HEK293 (cell line): ENCODE measurements around the gene CEP76.

Experiments
- GLI2 ChIP-seq: fragments of 450-650 bp; formaldehyde crosslinking; IDR thresholded peaks from 2 replicates; pipeline ENCODE4; 2017; ENCODE audit warnings: missing biosample characterization, missing genetic modification characterization, low read depth, borderline replicate concordance
- GLIS2 ChIP-seq: fragments of 450-650 bp; formaldehyde crosslinking; IDR thresholded peaks from 2 replicates; pipeline ENCODE4 v1.5.1; 2016; ENCODE audit warnings: missing biosample characterization, missing genetic modification characterization
- SP7 ChIP-seq: fragments of 450-650 bp; formaldehyde crosslinking; IDR thresholded peaks from 2 replicates; pipeline ENCODE4 v1.5.1; 2016; ENCODE audit warnings: missing biosample characterization, missing genetic modification characterization
- TRIM28 ChIP-seq: IDR thresholded peaks from 2 replicates; pipeline ENCODE4 v1.6.1; 2011; ENCODE audit warnings: low read length, control low read depth, borderline replicate concordance
- ZBTB20 ChIP-seq: fragments of 450-650 bp; formaldehyde crosslinking; IDR thresholded peaks from 2 replicates; pipeline ENCODE4 v1.5.1; 2016; ENCODE audit warnings: missing biosample characterization, missing genetic modification characterization
- ZBTB8A ChIP-seq: fragments of 450-650 bp; formaldehyde crosslinking; IDR thresholded peaks from 2 replicates; pipeline ENCODE4 v1.5.1; 2016; ENCODE audit warnings: missing biosample characterization, missing genetic modification characterization
- ZFP3 ChIP-seq: fragments of 450-650 bp; formaldehyde crosslinking; IDR thresholded peaks from 2 replicates; pipeline ENCODE4 v1.5.1; 2016; ENCODE audit warnings: low read depth, missing biosample characterization, missing genetic modification characterization
- ZFP41 ChIP-seq: fragments of 450-650 bp; formaldehyde crosslinking; IDR thresholded peaks from 2 replicates; pipeline ENCODE4 v1.5.1; 2016; ENCODE audit warnings: missing biosample characterization, missing genetic modification characterization, borderline replicate concordance
- ZFP69B ChIP-seq: fragments of 450-650 bp; formaldehyde crosslinking; IDR thresholded peaks from 2 replicates; pipeline ENCODE4 v1.5.1; 2016; ENCODE audit warnings: missing biosample characterization, missing genetic modification characterization
- ZNF112 ChIP-seq: fragments of 450-650 bp; formaldehyde crosslinking; IDR thresholded peaks from 2 replicates; pipeline ENCODE4 v1.5.0; 2017; ENCODE audit warnings: missing biosample characterization, missing genetic modification characterization
- ZNF121 ChIP-seq: fragments of 450-650 bp; formaldehyde crosslinking; IDR thresholded peaks from 2 replicates; pipeline ENCODE4 v1.5.1; 2016; ENCODE audit warnings: missing biosample characterization, missing genetic modification characterization
- ZNF169 ChIP-seq: fragments of 450-650 bp; formaldehyde crosslinking; IDR thresholded peaks from 2 replicates; pipeline ENCODE4 v1.5.1; 2016; ENCODE audit warnings: missing biosample characterization, missing genetic modification characterization
- ZNF184 ChIP-seq: fragments of 450-650 bp; IDR thresholded peaks from 2 replicates; pipeline ENCODE4 v1.5.1; 2018; ENCODE audit warnings: missing biosample characterization, mild to moderate bottlenecking, missing genetic modification characterization
- ZNF221 ChIP-seq: fragments of 450-650 bp; formaldehyde crosslinking; IDR thresholded peaks from 2 replicates; pipeline ENCODE4 v1.5.1; 2017; ENCODE audit warnings: missing biosample characterization, missing genetic modification characterization, borderline replicate concordance
- ZNF23 ChIP-seq: fragments of 450-650 bp; formaldehyde crosslinking; IDR thresholded peaks from 2 replicates; pipeline ENCODE4 v1.5.1; 2016; ENCODE audit warnings: missing biosample characterization, missing genetic modification characterization, borderline replicate concordance
- ZNF24 ChIP-seq: fragments of 450-650 bp; formaldehyde crosslinking; IDR thresholded peaks from 2 replicates; pipeline ENCODE4 v1.5.1; 2016; ENCODE audit warnings: missing biosample characterization, missing genetic modification characterization
- ZNF248 ChIP-seq: fragments of 450-650 bp; formaldehyde crosslinking; IDR thresholded peaks from 2 replicates; pipeline ENCODE4 v1.5.1; 2017; ENCODE audit warnings: missing biosample characterization, missing genetic modification characterization
- ZNF48 ChIP-seq: fragments of 450-650 bp; formaldehyde crosslinking; IDR thresholded peaks from 2 replicates; pipeline ENCODE4 v1.5.1; 2016; ENCODE audit warnings: missing biosample characterization, missing genetic modification characterization
- ZNF530 ChIP-seq: fragments of 450-650 bp; formaldehyde crosslinking; IDR thresholded peaks from 2 replicates; pipeline ENCODE4 v1.5.1; 2016; ENCODE audit warnings: low read depth, missing biosample characterization, missing genetic modification characterization
- ZNF624 ChIP-seq: fragments of 450-650 bp; formaldehyde crosslinking; IDR thresholded peaks from 2 replicates; pipeline ENCODE4 v1.5.1; 2017; ENCODE audit warnings: missing biosample characterization, missing genetic modification characterization
- ZNF626 ChIP-seq: fragments of 450-650 bp; sonication (Bioruptor Pico); formaldehyde crosslinking; IDR thresholded peaks from 2 replicates; pipeline ENCODE4 v1.5.1; 2018; ENCODE audit warnings: missing biosample characterization, missing genetic modification characterization, inconsistent platforms
- ZNF677 ChIP-seq: fragments of 450-650 bp; IDR thresholded peaks from 2 replicates; pipeline ENCODE4 v1.5.0; 2018; ENCODE audit warnings: missing biosample characterization, mild to moderate bottlenecking, missing genetic modification characterization, moderate library complexity
- ZNF76 ChIP-seq: fragments of 450-650 bp; formaldehyde crosslinking; IDR thresholded peaks from 2 replicates; pipeline ENCODE4; 2016; ENCODE audit warnings: low read depth, missing biosample characterization, missing genetic modification characterization, borderline replicate concordance
- ZNF768 ChIP-seq: fragments of 450-650 bp; formaldehyde crosslinking; IDR thresholded peaks from 2 replicates; pipeline ENCODE4 v1.5.1; 2018; ENCODE audit warnings: missing biosample characterization, mild to moderate bottlenecking, missing genetic modification characterization
- ZNF791 ChIP-seq: fragments of 450-650 bp; formaldehyde crosslinking; IDR thresholded peaks from 2 replicates; pipeline ENCODE4 v1.5.1; 2016; ENCODE audit warnings: missing biosample characterization, missing genetic modification characterization
- TF ChIP-seq, protein P1 (sequence below): fragments of 450-650 bp; formaldehyde crosslinking; IDR thresholded peaks from 2 replicates; pipeline ENCODE4 v1.5.1; 2016; ENCODE audit warnings: missing biosample characterization, missing genetic modification characterization
- TF ChIP-seq, protein P2 (sequence below): fragments of 450-650 bp; formaldehyde crosslinking; IDR thresholded peaks from 2 replicates; pipeline ENCODE4 v1.5.1; 2016; ENCODE audit warnings: missing biosample characterization, missing genetic modification characterization
- TF ChIP-seq, protein P3 (sequence below): fragments of 450-650 bp; formaldehyde crosslinking; IDR thresholded peaks from 2 replicates; pipeline ENCODE4 v1.5.1; 2017; ENCODE audit warnings: missing biosample characterization, missing genetic modification characterization
- TF ChIP-seq, protein P4 (sequence below): fragments of 450-650 bp; formaldehyde crosslinking; IDR thresholded peaks from 2 replicates; pipeline ENCODE4 v1.5.1; 2016; ENCODE audit warnings: missing biosample characterization, missing genetic modification characterization

The CEP76 gene

DNA sequence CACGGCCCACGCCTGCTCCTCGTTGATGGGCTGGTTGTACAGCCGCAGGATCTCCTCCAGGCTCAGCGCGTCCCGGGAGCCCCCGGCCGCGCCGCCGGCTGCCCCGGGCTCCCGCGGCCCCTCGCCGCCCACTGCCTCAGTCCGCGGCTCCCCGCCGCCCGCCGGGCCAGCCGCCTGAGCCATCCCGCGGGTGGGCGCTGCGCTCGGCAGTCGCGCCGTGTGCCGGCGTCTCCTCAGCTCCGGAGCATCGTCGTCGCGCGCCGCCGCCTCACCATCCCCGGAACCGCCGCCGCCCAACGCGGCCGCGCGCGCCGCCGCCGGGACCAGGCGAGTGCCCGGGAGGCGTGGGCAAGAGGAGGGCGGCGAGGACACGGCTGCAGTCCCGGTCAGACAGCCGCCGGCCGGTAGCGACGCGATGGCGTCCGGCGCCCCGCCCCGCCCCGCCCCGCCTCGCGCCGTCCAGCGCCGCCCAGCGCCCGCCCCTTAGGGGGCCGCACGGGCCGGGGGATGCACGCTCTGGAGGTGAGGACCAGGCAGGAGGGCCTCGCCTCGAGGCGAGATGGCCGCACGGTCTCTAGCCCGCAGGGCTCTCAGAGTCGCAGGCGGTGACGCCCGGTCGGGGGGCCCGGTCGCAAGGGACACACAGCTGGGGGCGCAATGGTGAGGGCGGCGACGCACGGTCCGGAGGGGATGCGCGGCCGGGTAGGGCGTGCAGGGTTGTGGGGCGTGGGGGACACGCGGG, 44.7 kb downstream of the CEP76 start, which contains the start of gene SPIRE1 (continued):
- TF ChIP-seq GLI2 (tag by site-specific recombination) (no peak), ZNF530 (tag by site-specific recombination) (no peak), ZNF24 (tag by site-specific recombination) (no peak; the same call in 1 of the 2 replicates), ZFP69B (tag by site-specific recombination) (no peak), ZNF184 (tag by site-specific recombination) (no peak), ZNF768 (tag by site-specific recombination) (no peak), ZNF76 (no peak; the same call in 1 of the 2 replicates), ZNF112 (tag by site-specific recombination) (no peak), ZBTB20 (tag by site-specific recombination) (no peak), ZNF624 (tag by site-specific recombination) (no peak), ZBTB8A (tag by site-specific recombination) (peak; percentile 97), GLIS2 (peak; percentile 99), ZNF791 (tag by site-specific recombination) (no peak), ZNF221 (tag by site-specific recombination) (no peak), ZFP3 (tag by site-specific recombination) (no peak), ZFP41 (no peak), ZNF23 (tag by site-specific recombination) (no peak), ZNF169 (tag by site-specific recombination) (no peak), ZNF677 (tag by site-specific recombination) (no peak), ZNF626 (tag by site-specific recombination) (no peak), ZNF48 (no peak), ZNF121 (no peak), ZNF248 (no peak), TRIM28 (no peak), SP7 (tag by site-specific recombination) (no peak; the same call in 1 of the 2 replicates)
- TF ChIP-seq, protein P1, sequence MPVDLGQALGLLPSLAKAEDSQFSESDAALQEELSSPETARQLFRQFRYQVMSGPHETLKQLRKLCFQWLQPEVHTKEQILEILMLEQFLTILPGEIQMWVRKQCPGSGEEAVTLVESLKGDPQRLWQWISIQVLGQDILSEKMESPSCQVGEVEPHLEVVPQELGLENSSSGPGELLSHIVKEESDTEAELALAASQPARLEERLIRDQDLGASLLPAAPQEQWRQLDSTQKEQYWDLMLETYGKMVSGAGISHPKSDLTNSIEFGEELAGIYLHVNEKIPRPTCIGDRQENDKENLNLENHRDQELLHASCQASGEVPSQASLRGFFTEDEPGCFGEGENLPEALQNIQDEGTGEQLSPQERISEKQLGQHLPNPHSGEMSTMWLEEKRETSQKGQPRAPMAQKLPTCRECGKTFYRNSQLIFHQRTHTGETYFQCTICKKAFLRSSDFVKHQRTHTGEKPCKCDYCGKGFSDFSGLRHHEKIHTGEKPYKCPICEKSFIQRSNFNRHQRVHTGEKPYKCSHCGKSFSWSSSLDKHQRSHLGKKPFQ: no peak
- TF ChIP-seq, protein P2, sequence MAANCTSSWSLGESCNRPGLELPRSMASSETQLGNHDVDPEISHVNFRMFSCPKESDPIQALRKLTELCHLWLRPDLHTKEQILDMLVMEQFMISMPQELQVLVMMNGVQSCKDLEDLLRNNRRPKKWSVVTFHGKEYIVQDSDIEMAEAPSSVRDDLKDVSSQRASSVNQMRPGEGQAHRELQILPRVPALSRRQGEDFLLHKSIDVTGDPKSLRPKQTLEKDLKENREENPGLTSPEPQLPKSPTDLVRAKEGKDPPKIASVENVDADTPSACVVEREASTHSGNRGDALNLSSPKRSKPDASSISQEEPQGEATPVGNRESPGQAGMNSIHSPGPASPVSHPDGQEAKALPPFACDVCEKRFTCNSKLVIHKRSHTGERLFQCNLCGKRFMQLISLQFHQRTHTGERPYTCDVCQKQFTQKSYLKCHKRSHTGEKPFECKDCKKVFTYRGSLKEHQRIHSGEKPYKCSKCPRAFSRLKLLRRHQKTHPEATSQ (tag by site-specific recombination): peak; percentile 75; the same call in 1 of the 2 replicates
- TF ChIP-seq, protein P3, sequence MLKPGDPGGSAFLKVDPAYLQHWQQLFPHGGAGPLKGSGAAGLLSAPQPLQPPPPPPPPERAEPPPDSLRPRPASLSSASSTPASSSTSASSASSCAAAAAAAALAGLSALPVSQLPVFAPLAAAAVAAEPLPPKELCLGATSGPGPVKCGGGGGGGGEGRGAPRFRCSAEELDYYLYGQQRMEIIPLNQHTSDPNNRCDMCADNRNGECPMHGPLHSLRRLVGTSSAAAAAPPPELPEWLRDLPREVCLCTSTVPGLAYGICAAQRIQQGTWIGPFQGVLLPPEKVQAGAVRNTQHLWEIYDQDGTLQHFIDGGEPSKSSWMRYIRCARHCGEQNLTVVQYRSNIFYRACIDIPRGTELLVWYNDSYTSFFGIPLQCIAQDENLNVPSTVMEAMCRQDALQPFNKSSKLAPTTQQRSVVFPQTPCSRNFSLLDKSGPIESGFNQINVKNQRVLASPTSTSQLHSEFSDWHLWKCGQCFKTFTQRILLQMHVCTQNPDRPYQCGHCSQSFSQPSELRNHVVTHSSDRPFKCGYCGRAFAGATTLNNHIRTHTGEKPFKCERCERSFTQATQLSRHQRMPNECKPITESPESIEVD (tag by site-specific recombination): no peak
- TF ChIP-seq, protein P4, sequence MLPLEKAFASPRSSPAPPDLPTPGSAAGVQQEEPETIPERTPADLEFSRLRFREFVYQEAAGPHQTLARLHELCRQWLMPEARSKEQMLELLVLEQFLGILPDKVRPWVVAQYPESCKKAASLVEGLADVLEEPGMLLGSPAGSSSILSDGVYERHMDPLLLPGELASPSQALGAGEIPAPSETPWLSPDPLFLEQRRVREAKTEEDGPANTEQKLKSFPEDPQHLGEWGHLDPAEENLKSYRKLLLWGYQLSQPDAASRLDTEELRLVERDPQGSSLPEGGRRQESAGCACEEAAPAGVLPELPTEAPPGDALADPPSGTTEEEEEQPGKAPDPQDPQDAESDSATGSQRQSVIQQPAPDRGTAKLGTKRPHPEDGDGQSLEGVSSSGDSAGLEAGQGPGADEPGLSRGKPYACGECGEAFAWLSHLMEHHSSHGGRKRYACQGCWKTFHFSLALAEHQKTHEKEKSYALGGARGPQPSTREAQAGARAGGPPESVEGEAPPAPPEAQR: 0 out of 2 replicates have a peak, but pooled peaks have one; percentile 56
